ENCODE results near the gene RLN1.

DNA sequence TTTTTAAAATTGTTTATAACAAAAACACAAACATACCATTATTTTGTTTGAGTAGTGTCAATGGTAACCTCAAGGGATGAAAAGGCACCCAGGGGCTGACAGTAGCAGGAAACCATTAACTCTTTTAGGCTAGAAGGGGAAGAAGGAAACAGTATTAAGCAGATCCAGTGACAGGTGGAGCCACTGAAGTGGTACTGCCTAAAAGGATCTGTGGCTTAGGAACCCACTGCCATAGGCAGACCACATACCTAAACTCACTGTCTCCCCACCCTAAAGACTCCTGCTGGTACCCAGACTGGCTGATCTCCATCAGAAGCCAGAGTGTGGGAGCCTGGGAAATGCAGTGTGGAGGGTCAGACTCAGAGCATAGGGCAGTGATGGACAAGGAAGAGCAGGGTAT lies 13.5 kb downstream of the RLN1 start:
- TF ChIP-seq EZH2 (optimal IDR thresholded peaks at IDR 0.05; ENCODE audit: low read depth, low read length): no peak
- TF ChIP-seq, protein P1, sequence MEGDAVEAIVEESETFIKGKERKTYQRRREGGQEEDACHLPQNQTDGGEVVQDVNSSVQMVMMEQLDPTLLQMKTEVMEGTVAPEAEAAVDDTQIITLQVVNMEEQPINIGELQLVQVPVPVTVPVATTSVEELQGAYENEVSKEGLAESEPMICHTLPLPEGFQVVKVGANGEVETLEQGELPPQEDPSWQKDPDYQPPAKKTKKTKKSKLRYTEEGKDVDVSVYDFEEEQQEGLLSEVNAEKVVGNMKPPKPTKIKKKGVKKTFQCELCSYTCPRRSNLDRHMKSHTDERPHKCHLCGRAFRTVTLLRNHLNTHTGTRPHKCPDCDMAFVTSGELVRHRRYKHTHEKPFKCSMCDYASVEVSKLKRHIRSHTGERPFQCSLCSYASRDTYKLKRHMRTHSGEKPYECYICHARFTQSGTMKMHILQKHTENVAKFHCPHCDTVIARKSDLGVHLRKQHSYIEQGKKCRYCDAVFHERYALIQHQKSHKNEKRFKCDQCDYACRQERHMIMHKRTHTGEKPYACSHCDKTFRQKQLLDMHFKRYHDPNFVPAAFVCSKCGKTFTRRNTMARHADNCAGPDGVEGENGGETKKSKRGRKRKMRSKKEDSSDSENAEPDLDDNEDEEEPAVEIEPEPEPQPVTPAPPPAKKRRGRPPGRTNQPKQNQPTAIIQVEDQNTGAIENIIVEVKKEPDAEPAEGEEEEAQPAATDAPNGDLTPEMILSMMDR (IDR thresholded peaks at IDR 0.05; ENCODE audit: low read length): no peak

All from MM.1S (cell line).